ENCODE measurements around the gene RPS26.
"Not testable (repeated sequence)": the region's sequence is repeated elsewhere in the genome, so short reads cannot be mapped to it uniquely, and the experiment has no call there.

The RPS26 gene

DNA sequence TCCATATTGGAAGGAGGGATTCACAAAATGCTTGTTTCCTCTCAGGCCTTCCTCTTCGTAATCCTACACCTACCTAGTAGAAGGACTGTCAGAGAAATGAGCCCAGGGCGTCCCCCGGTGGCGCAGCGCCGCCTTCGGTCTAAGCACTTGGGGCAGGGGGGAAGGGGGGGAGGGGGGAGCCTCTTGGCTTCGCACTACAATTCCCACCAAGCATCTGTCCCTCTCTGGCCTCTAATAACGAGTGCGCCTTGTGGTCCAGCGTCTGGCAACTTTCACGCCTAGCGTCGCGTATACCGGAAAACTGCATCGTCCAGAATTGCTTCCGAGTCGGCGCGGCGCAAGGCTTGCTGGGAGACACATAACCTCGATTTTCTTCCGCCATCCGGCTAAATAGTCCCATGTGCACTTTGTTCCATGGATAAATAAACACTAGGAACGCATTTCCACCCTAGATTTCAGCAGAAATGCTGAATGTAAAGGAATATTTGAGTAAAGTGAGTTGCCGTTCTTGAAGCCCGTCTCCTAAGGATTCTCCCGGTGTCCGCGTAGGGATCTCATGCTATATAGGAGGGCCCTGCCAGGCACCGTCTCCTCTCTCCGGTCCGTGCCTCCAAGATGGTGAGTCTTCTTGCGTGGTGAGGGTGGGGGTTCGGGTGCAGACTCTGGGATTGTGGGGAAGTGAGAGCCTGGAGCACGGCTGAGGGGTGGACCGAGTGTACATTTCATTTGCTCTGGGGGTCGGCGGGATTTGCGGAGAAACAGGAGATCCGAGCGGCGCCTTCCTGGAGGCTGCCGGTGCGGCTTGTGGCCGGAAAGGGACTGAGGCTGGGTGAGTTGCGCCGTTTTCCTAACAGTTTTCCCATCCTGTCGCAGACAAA is at the start of gene RPS26:
Gene RPS26, plus strand, starts transcription at position 367 of the 878 bp plus-strand sequence. Its CDS starts 249 bp downstream, at position 616.
- no peaks in the 10 kb centered on the region for H3K27me3 Mint-ChIP-seq
- peak within 1 kb of the TSS; percentile 100 for H3K4me3 Mint-ChIP-seq
- ATAC-seq: peak; percentile 87
- peaks cover 76% of the 10 kb centered on the region for H3K4me1 Mint-ChIP-seq
- H3K36me3 Mint-ChIP-seq (ENCODE audit: low read depth): peaks cover 47% of the 10 kb centered on the region
- H3K27ac Mint-ChIP-seq: peak within 1 kb of the TSS; percentile 100
- DNase-seq: peak; percentile 87
- H3K9me3 Mint-ChIP-seq: no peaks in the 10 kb centered on the region

DNA sequence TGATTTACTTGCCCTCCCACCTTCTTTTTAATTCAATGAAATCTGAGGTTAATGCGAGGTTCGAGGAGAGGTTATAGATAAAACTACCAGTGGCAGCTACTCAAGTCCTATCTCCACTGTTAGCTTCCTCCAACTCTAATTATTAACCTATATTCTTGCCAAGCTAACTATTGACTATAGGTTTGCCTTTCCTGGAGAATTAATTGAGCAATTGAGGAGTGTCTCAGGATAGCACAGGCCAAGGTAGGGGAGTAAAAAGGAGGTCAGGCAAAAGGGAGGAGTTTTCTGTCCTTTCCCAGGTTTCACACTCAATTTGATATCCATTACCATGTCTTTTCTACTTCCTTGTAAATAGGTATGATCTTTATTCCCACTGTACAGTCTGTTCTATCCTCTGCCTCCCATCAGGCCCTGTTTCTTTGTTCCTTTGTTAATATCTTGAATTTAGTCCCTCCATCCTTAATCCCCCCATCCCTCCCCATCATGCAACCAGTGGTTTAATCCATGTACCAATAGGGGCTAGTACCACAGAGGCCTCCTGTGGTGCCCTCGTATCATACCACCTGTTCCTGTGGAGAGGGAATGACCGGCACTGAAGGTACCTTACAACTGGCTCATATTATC is 48.4 kb upstream of the RPS26 start:
- peaks cover 19% of the 10 kb centered on the region for H3K4me1 Mint-ChIP-seq
- DNase-seq (no peak), ATAC-seq (no peak)
- no peak overlapping the region for H3K4me3 Mint-ChIP-seq
- peaks cover 5% of the 10 kb centered on the region for H3K27me3 Mint-ChIP-seq
- no peak overlapping the region for H3K27ac Mint-ChIP-seq
- H3K9me3 Mint-ChIP-seq: no peaks in the 10 kb centered on the region
- peaks cover 23% of the 10 kb centered on the region for H3K36me3 Mint-ChIP-seq (ENCODE audit: low read depth)

DNA sequence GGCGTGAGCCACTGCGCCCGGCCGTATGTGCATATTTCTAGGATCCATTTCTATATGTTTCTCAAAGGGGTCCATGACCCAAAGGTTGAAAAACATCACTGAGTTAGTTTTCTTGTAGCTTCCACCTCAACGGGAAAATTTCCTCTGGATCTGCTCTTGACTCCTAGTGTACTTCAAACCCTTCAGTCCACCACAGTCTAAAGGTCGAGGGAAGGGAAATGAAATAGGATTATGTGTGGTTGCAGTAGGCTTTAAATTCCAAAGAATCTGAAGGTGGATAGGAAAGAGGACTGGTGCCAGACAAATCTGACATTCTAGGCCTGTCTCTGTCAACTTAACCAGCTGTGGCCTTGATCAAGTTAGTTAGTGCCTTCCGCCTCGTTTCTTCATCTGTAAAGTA is 46.4 kb upstream of the RPS26 start:
- peaks cover 26% of the 10 kb centered on the region for H3K4me1 Mint-ChIP-seq
- H3K9me3 Mint-ChIP-seq: no peaks in the 10 kb centered on the region
- ATAC-seq (no peak), DNase-seq (no peak)
- H3K36me3 Mint-ChIP-seq (ENCODE audit: low read depth): peaks cover 13% of the 10 kb centered on the region
- H3K4me3 Mint-ChIP-seq: no peak overlapping the region
- no peak overlapping the region for H3K27ac Mint-ChIP-seq
- peaks cover 7% of the 10 kb centered on the region for H3K27me3 Mint-ChIP-seq

- no peaks in the 10 kb centered on the region for H3K9me3 Mint-ChIP-seq
- peak; percentile 67 for ATAC-seq
- peak overlapping the region; percentile 73 for H3K4me3 Mint-ChIP-seq
- H3K4me1 Mint-ChIP-seq: peaks cover 26% of the 10 kb centered on the region
- H3K27me3 Mint-ChIP-seq: peaks cover 7% of the 10 kb centered on the region
- peak overlapping the region; percentile 25 for H3K27ac Mint-ChIP-seq
- peaks cover 8% of the 10 kb centered on the region for H3K36me3 Mint-ChIP-seq (ENCODE audit: low read depth)
- peak; percentile 62 for DNase-seq
These were observed 45.5 kb upstream of the RPS26 start for GRCh38 chr12:55996201-55996714.

DNA sequence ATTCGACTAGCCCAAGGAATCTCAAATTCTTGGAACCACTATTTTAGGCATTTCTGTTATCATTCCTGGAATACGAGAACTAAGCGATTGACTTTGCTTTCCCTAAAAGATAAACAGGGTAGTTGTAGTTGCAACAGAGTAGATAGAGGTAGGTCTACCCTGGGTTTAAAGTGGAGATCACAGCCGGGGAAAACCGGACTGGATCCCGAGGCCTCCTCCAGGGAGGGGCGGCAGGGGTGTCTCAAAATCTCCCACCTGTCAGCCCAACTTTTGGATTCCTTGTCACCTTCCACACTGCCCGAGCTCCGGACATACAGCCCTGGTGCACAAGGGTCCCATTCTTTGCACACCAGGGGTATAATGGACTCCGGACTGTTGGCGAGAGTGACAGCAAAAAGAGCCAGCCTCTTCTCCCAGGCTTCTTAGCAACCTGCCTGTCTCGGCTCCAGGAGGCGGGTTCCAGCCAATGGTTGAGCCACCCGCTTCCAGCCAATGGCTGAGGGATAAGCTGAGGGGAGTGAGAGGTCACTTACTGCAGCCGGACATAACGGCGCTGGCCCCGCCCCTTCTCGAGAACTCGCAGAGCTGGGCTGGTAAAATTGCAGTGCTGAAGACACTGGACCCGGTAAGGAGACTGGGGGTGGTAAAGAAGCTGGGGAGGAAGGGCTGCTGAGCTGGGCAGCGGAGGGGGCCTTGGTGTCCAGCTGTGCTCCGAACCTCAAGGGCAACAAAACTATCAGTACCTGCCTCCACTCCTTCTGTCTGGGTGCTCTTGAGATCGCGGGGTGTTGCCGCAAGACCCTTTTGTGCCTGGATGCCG is 44.8 kb upstream of the RPS26 start, which contains the start of gene SUOX:
Gene SUOX, plus strand, starts transcription at position 562 of the 820 bp plus-strand sequence. CDS start 4,946 bp downstream, outside the sequence.
- Mint-ChIP-seq H3K27me3 (peaks cover 7% of the 10 kb centered on the region), H3K27ac (peak within 1 kb of the TSS; percentile 25), H3K36me3 (ENCODE audit: low read depth) (peaks cover 3% of the 10 kb centered on the region), H3K4me1 (peaks cover 26% of the 10 kb centered on the region), H3K9me3 (no peaks in the 10 kb centered on the region), H3K4me3 (peak within 1 kb of the TSS; percentile 73)
- peak; percentile 86 for ATAC-seq
- peak; percentile 54 for DNase-seq

- Mint-ChIP-seq H3K36me3 (ENCODE audit: low read depth) (no peaks in the 10 kb centered on the region), H3K4me1 (peaks cover 26% of the 10 kb centered on the region), H3K27ac (no peak overlapping the region), H3K4me3 (peak overlapping the region; percentile 73), H3K27me3 (peaks cover 7% of the 10 kb centered on the region), H3K9me3 (no peaks in the 10 kb centered on the region)
- no peak for DNase-seq
- no peak for ATAC-seq
These were observed 44.2 kb upstream of the RPS26 start for GRCh38 chr12:55997535-55997859.

GRCh38 chr12:55999522-55999921 is 42.2 kb upstream of the RPS26 start:
- H3K9me3 Mint-ChIP-seq; H3K36me3 Mint-ChIP-seq (ENCODE audit: low read depth); DNase-seq; ATAC-seq; H3K27ac Mint-ChIP-seq; H3K27me3 Mint-ChIP-seq; H3K4me3 Mint-ChIP-seq: not testable (repeated sequence)
- H3K4me1 Mint-ChIP-seq: peaks cover 26% of the 10 kb centered on the region

DNA sequence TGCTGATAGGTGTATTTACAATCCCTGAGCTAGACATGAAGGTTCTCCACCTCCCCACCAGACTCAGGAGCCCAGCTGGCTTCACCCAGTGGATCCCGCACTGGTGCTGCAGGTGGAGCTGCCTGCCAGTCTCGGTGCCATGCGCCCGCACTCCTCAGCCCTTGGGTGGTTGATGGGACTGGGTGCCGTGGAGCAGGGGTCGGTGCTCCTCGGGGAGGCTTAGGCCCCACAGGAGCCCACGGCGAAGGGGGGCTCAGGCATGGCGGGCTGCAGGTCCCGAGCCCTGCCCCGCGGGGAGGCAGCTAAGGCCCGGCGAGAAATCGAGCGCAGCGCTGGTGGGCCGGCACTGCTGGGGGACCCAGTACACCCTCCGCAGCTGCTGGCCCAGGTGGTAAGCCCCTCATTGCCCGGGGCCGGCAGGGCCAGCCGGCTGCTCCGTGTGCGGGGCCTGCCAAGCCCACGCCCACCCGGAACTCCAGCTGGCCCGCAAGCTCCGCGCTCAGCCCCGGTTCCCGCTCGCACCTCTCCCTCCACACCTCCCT is 41.6 kb upstream of the RPS26 start:
- ATAC-seq; H3K9me3 Mint-ChIP-seq; DNase-seq; H3K27me3 Mint-ChIP-seq; H3K27ac Mint-ChIP-seq; H3K36me3 Mint-ChIP-seq (ENCODE audit: low read depth); H3K4me3 Mint-ChIP-seq: not testable (repeated sequence)
- H3K4me1 Mint-ChIP-seq: peaks cover 26% of the 10 kb centered on the region

GRCh38 chr12:56001487-56002100 is 40.1 kb upstream of the RPS26 start:
- H3K36me3 Mint-ChIP-seq (ENCODE audit: low read depth): no peaks in the 10 kb centered on the region
- H3K27me3 Mint-ChIP-seq: peaks cover 7% of the 10 kb centered on the region
- H3K27ac Mint-ChIP-seq: no peak overlapping the region
- H3K9me3 Mint-ChIP-seq: no peaks in the 10 kb centered on the region
- no peak for DNase-seq
- H3K4me1 Mint-ChIP-seq: peaks cover 23% of the 10 kb centered on the region
- no peak for ATAC-seq
- no peak overlapping the region for H3K4me3 Mint-ChIP-seq

DNA sequence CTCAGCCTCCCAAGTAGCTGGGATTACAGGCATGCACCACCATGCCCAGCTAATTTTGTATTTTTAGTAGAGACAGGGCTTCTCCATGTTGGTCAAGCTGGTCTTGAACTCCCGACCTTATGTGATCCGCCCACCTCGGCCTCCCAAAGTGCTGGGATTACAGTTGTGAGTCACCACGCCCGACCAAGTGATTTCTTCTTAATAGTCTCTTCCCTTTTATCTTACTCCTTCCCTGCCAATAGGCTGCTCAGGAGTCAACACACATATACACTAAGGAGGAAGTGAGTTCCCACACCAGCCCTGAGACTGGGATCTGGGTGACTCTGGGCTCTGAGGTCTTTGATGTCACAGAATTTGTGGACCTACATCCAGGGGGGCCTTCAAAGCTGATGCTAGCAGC is 38.3 kb upstream of the RPS26 start:
- H3K4me3 Mint-ChIP-seq; H3K27ac Mint-ChIP-seq; ATAC-seq; H3K36me3 Mint-ChIP-seq (ENCODE audit: low read depth); H3K27me3 Mint-ChIP-seq; H3K9me3 Mint-ChIP-seq; DNase-seq: not testable (repeated sequence)
- H3K4me1 Mint-ChIP-seq: peaks cover 21% of the 10 kb centered on the region

GRCh38 chr12:56004211-56004610 is 37.5 kb upstream of the RPS26 start:
- Mint-ChIP-seq H3K4me1 (peaks cover 19% of the 10 kb centered on the region), H3K9me3 (no peaks in the 10 kb centered on the region), H3K27ac (no peak overlapping the region), H3K27me3 (no peaks in the 10 kb centered on the region), H3K4me3 (no peak overlapping the region), H3K36me3 (ENCODE audit: low read depth) (no peaks in the 10 kb centered on the region)
- no peak for DNase-seq
- ATAC-seq: no peak

DNA sequence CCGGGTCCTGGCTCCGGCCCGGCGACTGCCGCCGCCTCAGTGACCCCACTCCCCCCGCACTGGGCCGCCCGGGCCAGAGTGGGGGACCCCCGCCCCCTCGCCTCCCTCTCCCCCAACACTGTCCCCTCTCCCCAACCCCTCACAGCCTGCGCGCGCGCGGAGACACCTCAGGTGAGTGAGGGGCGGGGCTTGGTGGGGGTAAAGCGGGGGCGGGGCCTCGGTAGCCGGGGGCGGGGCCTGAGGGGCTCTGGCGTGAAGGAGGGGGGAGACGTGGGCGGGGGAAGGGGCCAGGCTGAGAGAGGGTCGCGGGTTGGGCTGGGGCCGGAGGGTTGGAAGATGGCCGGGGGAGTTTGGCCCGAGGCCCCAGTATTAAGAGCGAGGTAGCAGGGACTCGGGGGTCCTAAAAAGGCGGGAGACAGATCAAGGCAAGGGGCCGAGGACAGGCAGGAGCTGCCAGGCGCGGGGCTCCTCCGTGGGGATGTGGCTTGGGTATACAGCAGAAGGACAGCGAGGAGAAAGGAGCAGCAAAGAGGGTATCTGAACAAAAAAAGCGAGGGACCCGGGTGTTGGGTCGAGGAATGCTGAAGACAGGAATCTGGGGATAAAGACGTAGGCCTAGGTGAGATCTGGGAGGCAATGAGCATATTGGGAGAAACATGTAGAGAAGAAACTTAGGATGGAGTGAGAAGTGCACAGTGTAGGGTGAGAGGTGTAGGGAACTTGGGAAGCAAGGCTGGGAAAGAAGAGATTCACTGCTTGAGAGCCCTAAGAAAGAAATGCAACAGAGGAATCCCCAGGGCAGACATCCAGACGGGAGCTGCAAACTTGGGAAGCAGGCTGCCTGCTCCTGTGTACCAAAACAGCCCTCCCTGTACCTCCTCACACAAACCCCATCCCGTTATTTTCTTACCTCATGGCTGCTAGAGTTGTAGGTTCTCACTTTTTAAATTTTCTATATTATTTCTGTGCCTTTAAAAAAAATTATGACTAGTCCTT is 33.9 kb upstream of the RPS26 start:
- peak; percentile 74 for DNase-seq
- Mint-ChIP-seq H3K4me3 (peak overlapping the region; percentile 77), H3K9me3 (no peaks in the 10 kb centered on the region), H3K27ac (peak overlapping the region; percentile 57), H3K4me1 (peaks cover 27% of the 10 kb centered on the region), H3K36me3 (ENCODE audit: low read depth) (no peaks in the 10 kb centered on the region), H3K27me3 (no peaks in the 10 kb centered on the region)
- ATAC-seq: peak; percentile 57

GRCh38 chr12:56010111-56010570 is 31.6 kb upstream of the RPS26 start:
- H3K9me3 Mint-ChIP-seq: no peaks in the 10 kb centered on the region
- H3K4me1 Mint-ChIP-seq: peaks cover 28% of the 10 kb centered on the region
- no peak for DNase-seq
- ATAC-seq: no peak
- H3K4me3 Mint-ChIP-seq: no peak overlapping the region
- H3K27me3 Mint-ChIP-seq: no peaks in the 10 kb centered on the region
- no peak overlapping the region for H3K27ac Mint-ChIP-seq
- no peaks in the 10 kb centered on the region for H3K36me3 Mint-ChIP-seq (ENCODE audit: low read depth)

Measured in activated naive CD8-positive, alpha-beta T cell treated with anti-CD3 and anti-CD28 coated beads, Interleukin-2, amount 50 U/mL, for 24 hours (primary cell).